Activated B cell treated with CpG ODN at 0.5 μM for 24 hours (primary cell): ENCODE measurements around the gene CIBAR2. TPM values are rescaled to one million over a fixed set of nuclear protein-coding genes. Genes with fewer than 3 reads are reported as not detected.

Source experiments
- ATAC-seq: fragments of 200-7000 bp; cut with Tn5 transposase; one replicate; pipeline ENCODE4 v1.10.0; 2021; ENCODE audit warnings: low read depth, mild to moderate bottlenecking, moderate library complexity
- CTCF ChIA-PET: fragments of 350-600 bp; sonication (Branson Sonifier 250); formaldehyde crosslinking; loops from one replicate; lab custom pipeline; 2021; ENCODE audit warnings: antibody characterized with exemption; lab: Charles Lee
- POLR2A ChIA-PET: fragments of 350-600 bp; sonication (Branson Sonifier 250); formaldehyde crosslinking; loops from one replicate; lab custom pipeline; 2021; ENCODE audit warnings: antibody characterized with exemption; lab: Charles Lee
- DNase-seq: peaks from one replicate; pipeline ENCODE4 v3.0.0; 2022
- H3K27ac Mint-ChIP-seq: one replicate; pipeline ENCODE4 v1.8.0; 2020; ENCODE audit warnings: mixed read lengths
- H3K27me3 Mint-ChIP-seq: one replicate; pipeline ENCODE4 v1.8.0; 2021; ENCODE audit warnings: mixed read lengths
- H3K36me3 Mint-ChIP-seq: one replicate; pipeline ENCODE4 v1.8.0; 2021; ENCODE audit warnings: low read depth, mixed read lengths
- H3K4me1 Mint-ChIP-seq: one replicate; pipeline ENCODE4 v1.8.0; 2021; ENCODE audit warnings: mixed read lengths
- H3K4me3 Mint-ChIP-seq: one replicate; pipeline ENCODE4 v1.8.0; 2020; ENCODE audit warnings: mild to moderate bottlenecking, mixed read lengths
- H3K9me3 Mint-ChIP-seq: one replicate; pipeline ENCODE4 v1.8.0; 2020; ENCODE audit warnings: mixed read lengths
- intact Hi-C: fragments of 100-400 bp; cut with micrococcal nuclease; formaldehyde crosslinking; loops from one replicate; pipeline ENCODE4 v1.15.1; 2024
- total RNA-seq: library from RNA; stranded (reverse); gene quantifications from 2 replicates; pipeline ENCODE4 v1.2.3, GENCODE V29; 2022
- TF ChIP-seq, protein P1 (sequence below): fragments of 200-600 bp; IDR thresholded peaks from one replicate; pipeline ENCODE4 v1.8.0; 2022; ENCODE audit warnings: antibody characterized with exemption, mild to moderate bottlenecking

CIBAR2 gene
- total RNA-seq, 1 donor from 2014 or later, result not detected

DNA sequence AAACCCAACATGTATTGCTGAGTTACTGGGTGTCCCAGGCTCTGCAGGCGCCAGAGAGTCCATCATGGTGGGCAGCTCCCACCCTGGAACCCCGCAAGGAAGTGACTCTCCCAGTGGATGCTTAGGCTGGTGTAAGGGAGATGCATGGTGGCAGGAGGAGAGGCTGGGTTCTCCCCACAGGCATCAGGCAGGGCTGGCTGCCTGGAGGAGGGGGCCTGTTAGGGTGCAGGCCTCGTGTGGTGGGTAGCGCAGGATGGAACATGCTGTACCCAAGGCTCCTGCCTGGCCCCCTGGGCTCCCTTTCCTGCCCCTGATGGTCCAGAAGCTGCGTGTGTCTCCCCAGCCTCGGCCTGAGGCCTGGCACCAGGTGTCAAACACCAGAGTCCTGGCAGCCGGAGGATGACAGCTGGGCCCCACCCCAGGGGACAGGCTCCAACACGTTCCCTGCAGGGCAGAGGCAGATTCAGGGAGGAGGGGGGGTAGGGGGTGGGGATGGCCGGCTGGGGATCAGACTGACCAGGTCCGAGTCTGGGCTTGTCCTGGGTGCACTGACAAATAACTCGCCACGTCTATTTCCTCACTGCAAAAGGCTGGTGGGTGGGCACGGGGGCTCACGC, 40.2 kb upstream of the CIBAR2 start:
- Mint-ChIP-seq H3K27me3 (peaks cover 4% of the 10 kb centered on the region), H3K36me3 (no peaks in the 10 kb centered on the region), H3K9me3 (no peaks in the 10 kb centered on the region), H3K4me1 (peaks cover 2% of the 10 kb centered on the region), H3K27ac (no peak overlapping the region), H3K4me3 (no peak overlapping the region)
- ChIA-PET CTCF (no interaction called here), POLR2A (interaction anchor here (0.6 kb wide), 1 partner anchor 123 kb away, joined by 9 read pairs; no protein-coding TSS in a partner anchor)
- TF ChIP-seq, protein P1, sequence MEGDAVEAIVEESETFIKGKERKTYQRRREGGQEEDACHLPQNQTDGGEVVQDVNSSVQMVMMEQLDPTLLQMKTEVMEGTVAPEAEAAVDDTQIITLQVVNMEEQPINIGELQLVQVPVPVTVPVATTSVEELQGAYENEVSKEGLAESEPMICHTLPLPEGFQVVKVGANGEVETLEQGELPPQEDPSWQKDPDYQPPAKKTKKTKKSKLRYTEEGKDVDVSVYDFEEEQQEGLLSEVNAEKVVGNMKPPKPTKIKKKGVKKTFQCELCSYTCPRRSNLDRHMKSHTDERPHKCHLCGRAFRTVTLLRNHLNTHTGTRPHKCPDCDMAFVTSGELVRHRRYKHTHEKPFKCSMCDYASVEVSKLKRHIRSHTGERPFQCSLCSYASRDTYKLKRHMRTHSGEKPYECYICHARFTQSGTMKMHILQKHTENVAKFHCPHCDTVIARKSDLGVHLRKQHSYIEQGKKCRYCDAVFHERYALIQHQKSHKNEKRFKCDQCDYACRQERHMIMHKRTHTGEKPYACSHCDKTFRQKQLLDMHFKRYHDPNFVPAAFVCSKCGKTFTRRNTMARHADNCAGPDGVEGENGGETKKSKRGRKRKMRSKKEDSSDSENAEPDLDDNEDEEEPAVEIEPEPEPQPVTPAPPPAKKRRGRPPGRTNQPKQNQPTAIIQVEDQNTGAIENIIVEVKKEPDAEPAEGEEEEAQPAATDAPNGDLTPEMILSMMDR, result no peak
- no peak for ATAC-seq
- no peak for DNase-seq
- intact Hi-C loops, result no loop called here

DNA sequence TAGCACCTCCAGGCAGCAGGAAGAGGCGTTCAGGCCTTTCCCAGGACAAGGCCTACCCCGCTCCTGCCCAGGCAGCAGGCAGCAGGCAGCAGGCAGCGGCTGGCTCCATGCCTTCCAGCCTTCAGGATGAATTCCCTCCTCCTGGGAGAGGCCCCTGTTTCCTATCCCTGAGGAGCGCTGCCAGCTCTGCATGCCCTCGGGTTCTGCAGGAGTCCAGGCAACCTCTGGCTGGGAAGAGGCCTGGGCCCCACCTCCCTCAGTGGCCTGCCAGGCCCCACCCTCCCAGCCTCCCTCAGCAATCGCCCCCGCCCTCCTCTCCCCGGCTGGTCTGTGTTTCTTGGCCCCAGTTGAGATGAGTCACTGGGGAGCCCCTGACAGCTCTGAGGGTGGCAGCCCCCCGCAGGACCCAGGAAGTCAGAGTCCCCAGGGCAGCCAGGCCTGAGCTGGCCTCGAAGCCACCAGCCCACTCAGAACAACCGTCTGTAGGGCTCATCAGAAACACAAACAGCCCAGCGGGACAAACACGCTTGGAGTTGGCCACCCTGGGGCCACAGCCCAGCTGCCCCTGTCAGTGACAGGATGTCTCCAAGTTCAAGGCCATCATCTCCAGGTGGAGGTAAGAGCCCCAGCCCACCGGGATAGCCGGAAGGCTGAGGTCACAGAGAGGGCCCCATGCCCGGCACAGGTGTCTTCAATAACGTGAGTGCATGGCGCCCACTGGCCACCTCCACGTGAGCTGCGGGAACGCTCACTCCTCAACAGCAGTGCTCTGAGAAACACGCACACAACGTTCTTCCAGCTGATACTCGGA, 39.5 kb upstream of the CIBAR2 start:
- Mint-ChIP-seq H3K4me1 (no peaks in the 10 kb centered on the region), H3K27me3 (peaks cover 4% of the 10 kb centered on the region), H3K9me3 (no peaks in the 10 kb centered on the region), H3K4me3 (no peak overlapping the region), H3K36me3 (no peaks in the 10 kb centered on the region), H3K27ac (no peak overlapping the region)
- intact Hi-C loops, result no loop called here
- POLR2A ChIA-PET, result interaction anchor here (0.6 kb wide), 1 partner anchor 124 kb away, joined by 9 read pairs; no protein-coding TSS in a partner anchor
- ATAC-seq (peak; percentile 42), DNase-seq (no peak)
- CTCF ChIA-PET, result no interaction called here
- TF ChIP-seq, protein P1, result no peak

DNA sequence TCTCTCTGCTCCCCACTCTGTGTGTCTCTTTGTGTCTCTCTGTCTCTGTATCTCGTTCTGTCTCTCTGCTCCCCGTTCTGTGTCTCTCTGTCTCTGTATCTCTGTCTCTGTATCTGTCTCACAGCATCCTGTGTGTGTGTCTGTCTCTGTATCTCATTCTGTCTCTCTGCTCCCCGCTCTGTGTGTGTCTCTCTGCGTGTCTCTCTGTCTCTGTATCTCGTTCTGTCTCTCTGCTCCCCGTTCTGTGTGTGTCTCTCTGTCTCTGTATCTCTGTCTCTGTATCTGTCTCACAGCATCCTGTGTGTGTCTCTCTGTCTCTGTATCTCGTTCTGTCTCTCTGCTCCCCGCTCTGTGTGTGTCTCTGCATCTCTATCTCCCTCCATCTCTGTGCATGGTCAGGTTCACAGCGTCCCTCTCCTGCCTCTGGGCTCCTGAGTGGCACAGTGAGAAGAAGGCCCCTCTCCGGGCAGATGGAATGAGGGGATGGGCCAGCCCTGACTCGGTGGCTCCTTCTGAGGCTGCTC, 38.9 kb upstream of the CIBAR2 start:
- ATAC-seq, result no peak
- Mint-ChIP-seq H3K4me1 (no peaks in the 10 kb centered on the region), H3K9me3 (no peaks in the 10 kb centered on the region), H3K4me3 (no peak overlapping the region), H3K27me3 (peaks cover 8% of the 10 kb centered on the region), H3K27ac (no peak overlapping the region), H3K36me3 (no peaks in the 10 kb centered on the region)
- no peak for DNase-seq
- intact Hi-C loops, result no loop called here
- TF ChIP-seq, protein P1, result no peak
- ChIA-PET CTCF (no interaction called here), POLR2A (no interaction called here)

DNA sequence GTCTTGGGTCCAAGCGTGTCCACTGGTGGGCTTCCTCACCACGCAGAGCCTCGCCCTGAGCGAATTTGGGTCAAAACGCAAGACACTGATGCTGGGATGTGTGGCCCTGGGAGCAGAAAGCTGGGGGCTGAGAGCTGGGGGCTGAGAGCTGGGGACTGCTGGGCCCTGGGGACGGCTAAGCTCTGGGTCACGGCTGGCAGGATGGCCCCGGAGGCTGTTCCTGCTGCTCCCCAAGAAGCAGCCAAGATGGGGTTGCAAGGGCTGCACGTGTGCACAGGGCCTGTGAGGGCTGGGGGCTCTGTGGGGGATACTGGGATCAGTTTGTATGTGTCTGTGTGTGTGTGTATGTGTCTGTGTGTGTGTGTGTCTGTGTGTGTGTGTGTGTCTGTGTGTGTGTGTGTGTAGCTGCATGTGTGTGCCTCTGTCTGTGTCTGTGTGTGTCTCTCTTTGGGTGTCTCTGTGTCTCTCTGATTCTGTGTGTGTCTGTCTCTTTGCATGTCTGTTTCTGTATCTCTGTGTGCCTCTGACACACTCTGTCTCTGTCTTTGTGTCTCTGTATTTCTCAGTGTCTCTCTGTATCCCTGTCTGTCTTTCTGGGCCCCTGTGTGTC, 38.2 kb upstream of the CIBAR2 start:
- CTCF ChIA-PET, result no interaction called here
- Mint-ChIP-seq H3K27ac (no peak overlapping the region), H3K4me3 (no peak overlapping the region), H3K36me3 (no peaks in the 10 kb centered on the region), H3K9me3 (no peaks in the 10 kb centered on the region), H3K4me1 (no peaks in the 10 kb centered on the region), H3K27me3 (peaks cover 9% of the 10 kb centered on the region)
- POLR2A ChIA-PET, result no interaction called here
- no peak for DNase-seq
- TF ChIP-seq, protein P1, result no peak
- ATAC-seq, result no peak
- intact Hi-C loops, result no loop called here

DNA sequence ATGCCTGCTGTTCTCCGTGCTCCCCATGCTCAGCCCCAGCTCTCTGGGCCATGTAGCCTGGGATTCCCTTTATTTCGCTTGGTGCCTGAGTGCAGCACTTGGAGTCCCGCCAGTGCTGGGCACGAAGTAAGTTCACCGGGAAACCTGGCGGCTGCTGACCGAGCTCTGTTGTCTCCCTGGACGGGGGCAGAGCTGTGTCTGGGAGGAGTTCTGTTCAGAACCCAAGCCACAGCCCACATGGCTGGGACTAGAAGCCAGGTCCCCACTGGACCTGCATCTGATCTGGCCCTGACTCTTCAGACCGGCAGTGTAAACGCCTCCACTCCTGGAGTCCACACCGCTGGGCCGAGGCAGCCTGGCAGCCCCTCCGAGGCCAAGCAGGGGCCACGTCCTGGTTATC, 37.5 kb upstream of the CIBAR2 start:
- Mint-ChIP-seq H3K36me3 (no peaks in the 10 kb centered on the region), H3K27ac (no peak overlapping the region), H3K9me3 (no peaks in the 10 kb centered on the region), H3K4me3 (no peak overlapping the region), H3K27me3 (peaks cover 11% of the 10 kb centered on the region), H3K4me1 (no peaks in the 10 kb centered on the region)
- TF ChIP-seq, protein P1, result no peak
- CTCF ChIA-PET, result no interaction called here
- ATAC-seq (no peak), DNase-seq (no peak)
- POLR2A ChIA-PET, result no interaction called here
- intact Hi-C loops, result no loop called here
